ENCODE data around the gene EIF4B. TPM values are rescaled to one million over a fixed set of nuclear protein-coding genes. Genes with fewer than 3 reads are reported as not detected.

EIF4B gene
- total and polyA plus RNA-seq, 2 of the 13 experiments (the other 11 are each of a cell fraction or from before 2014, with no cell fraction given) = 416 to 548 TPM

GRCh38 chr12:53051058-53051880 is 45.0 kb downstream of the EIF4B start (continued):
- TF ChIP-seq IKZF5 (CRISPR knock-in tag; IDR thresholded peaks at IDR 0.05) (no peak; the same call in 1 of the 2 replicates), ZNF552 (CRISPR knock-in tag; IDR thresholded peaks at IDR 0.05; ENCODE audit: borderline replicate concordance) (no peak), TARDBP (CRISPR knock-in tag; IDR thresholded peaks at IDR 0.05) (peak; percentile 76), NBN (conservative IDR thresholded peaks at IDR 0.05) (no peak), ZGPAT (CRISPR knock-in tag; IDR thresholded peaks at IDR 0.05) (peak; percentile 43; the same call in 1 of the 2 replicates), ZMYM3 (CRISPR knock-in tag; IDR thresholded peaks at IDR 0.05) (peak; percentile 9; the same call in 1 of the 2 replicates), NFYC (CRISPR knock-in tag; IDR thresholded peaks at IDR 0.05) (no peak), NR2F6 (IDR thresholded peaks at IDR 0.05) (peak; percentile 94), NR2F6 (CRISPR knock-in tag; IDR thresholded peaks at IDR 0.05) (peak; percentile 95), ZFP41 (CRISPR knock-in tag; IDR thresholded peaks at IDR 0.05; ENCODE audit: borderline replicate concordance) (no peak), REXO4 (CRISPR knock-in tag; IDR thresholded peaks at IDR 0.05; ENCODE audit: borderline replicate concordance) (no peak), NFKB2 (CRISPR knock-in tag; IDR thresholded peaks at IDR 0.05; ENCODE audit: borderline replicate concordance) (no peak; the same call in 1 of the 2 replicates), BCL3 (CRISPR knock-in tag; IDR thresholded peaks at IDR 0.05) (no peak), SP4 (CRISPR knock-in tag; IDR thresholded peaks at IDR 0.05) (no peak), FOXK2 (IDR thresholded peaks at IDR 0.05) (no peak), MYNN (CRISPR knock-in tag; IDR thresholded peaks at IDR 0.05; ENCODE audit: low read depth) (no peak), ZSCAN31 (CRISPR knock-in tag; IDR thresholded peaks at IDR 0.05; ENCODE audit: low read depth) (peak; percentile 74; the same call in 1 of the 2 replicates), SRSF9 (IDR thresholded peaks at IDR 0.05; ENCODE audit: borderline replicate concordance, insufficient read depth, low read depth, low read length, poor library complexity, severe bottlenecking) (no peak), NONO (IDR thresholded peaks at IDR 0.05) (no peak), NONO (CRISPR knock-in tag; conservative IDR thresholded peaks at IDR 0.05) (0 out of 2 replicates have a peak, but pooled peaks have one; percentile 45), CC2D1A (CRISPR knock-in tag; IDR thresholded peaks at IDR 0.05) (no peak), SP140L (CRISPR knock-in tag; IDR thresholded peaks at IDR 0.05; ENCODE audit: borderline replicate concordance) (no peak), ZNF263 (CRISPR knock-in tag; IDR thresholded peaks at IDR 0.05) (peak; percentile 97), TOPORS (CRISPR knock-in tag; IDR thresholded peaks at IDR 0.05) (peak; percentile 58; the same call in 1 of the 2 replicates), RBM22 (optimal IDR thresholded peaks at IDR 0.05; ENCODE audit: low read length) (no peak), BRF2 (CRISPR knock-in tag; IDR thresholded peaks at IDR 0.05) (no peak), ZNF709 (CRISPR knock-in tag; IDR thresholded peaks at IDR 0.05) (0 out of 2 replicates have a peak, but pooled peaks have one; percentile 34), ZNF331 (CRISPR knock-in tag; IDR thresholded peaks at IDR 0.05) (no peak; the same call in 1 of the 2 replicates)
